B cell (primary cell): ENCODE data around the gene KIRREL3. TPM values are rescaled to one million over a fixed set of nuclear protein-coding genes. Genes with fewer than 3 reads are reported as not detected.

Source experiments
- ATAC-seq: fragments of 200-7000 bp; cut with Tn5 transposase; one replicate; pipeline ENCODE4 v1.10.0; 2021; ENCODE audit warnings: low read depth, mild to moderate bottlenecking, moderate number of reproducible peaks, moderate library complexity
- CTCF ChIA-PET: fragments of 350-600 bp; sonication (Branson Sonifier 250); formaldehyde crosslinking; loops from one replicate; lab custom pipeline; 2021; ENCODE audit warnings: antibody characterized with exemption, inconsistent platforms; lab: Charles Lee
- POLR2A ChIA-PET: fragments of 350-600 bp; sonication (Branson Sonifier 250); formaldehyde crosslinking; loops from one replicate; lab custom pipeline; 2021; ENCODE audit warnings: antibody characterized with exemption; lab: Charles Lee
- DNase-seq: peaks from one replicate; pipeline ENCODE4 v3.0.0; 2013
- H2AFZ ChIP-seq: 2 replicates; pipeline ENCODE4 v1.6.1; 2012; ENCODE audit warnings: mild to moderate bottlenecking, low read depth, low read length; ENCODE audit not compliant: insufficient read depth, poor library complexity, severe bottlenecking
- H3K27ac ChIP-seq, 2 donors: 1 replicate in 1 of 2; 2 replicates in 1 of 2; pipeline ENCODE4 v1.5.1; 2012 to 2013; ENCODE audit warnings: low read length in 2 of 2, mild to moderate bottlenecking in 2 of 2, moderate library complexity in 1 of 2
- H3K27me3 ChIP-seq, 4 experiments: fragments of 200-600 bp in 1 of 4; sonication (generic) in 1 of 4; replicated peaks in 1 of 4; 1 replicate in 2 of 4; 2 replicates in 2 of 4; pipeline versions ENCODE4 v1.6.1 to v1.7.0; 2013 to 2016; ENCODE audit warnings: low read length in 3 of 4, mild to moderate bottlenecking in 2 of 4, mixed read lengths in 1 of 4, moderate library complexity in 1 of 4; ENCODE audit not compliant: insufficient read depth in 4 of 4, control insufficient read depth in 3 of 4; ENCODE audit errors: control extremely low read depth in 1 of 4
- H3K36me3 ChIP-seq, 2 experiments: replicated peaks in 1 of 2; 1 replicate in 1 of 2; 2 replicates in 1 of 2; pipeline versions ENCODE4 v1.6.1 to v1.7.1; 2013; ENCODE audit warnings: low read length in 1 of 2; ENCODE audit not compliant: insufficient read depth in 2 of 2, control insufficient read depth in 1 of 2; ENCODE audit errors: control extremely low read depth in 1 of 2, extremely low read depth in 1 of 2
- H3K4me1 ChIP-seq, 2 donors: fragments of 200-600 bp in 1 of 2; sonication (generic) in 1 of 2; 1 replicate in 1 of 2; 2 replicates in 1 of 2; pipeline versions ENCODE4 v1.5.1 to v1.6.1; 2013 to 2017; ENCODE audit warnings: low read length in 2 of 2; ENCODE audit not compliant: control insufficient read depth in 2 of 2, insufficient read depth in 2 of 2
- H3K4me2 ChIP-seq: replicated peaks from 2 replicates; pipeline ENCODE3; 2012; ENCODE audit warnings: mild to moderate bottlenecking, low read depth, low read length; ENCODE audit not compliant: poor library complexity, severe bottlenecking
- H3K4me3 ChIP-seq, 5 experiments: fragments of 200-600 bp in 1 of 5; sonication (generic) in 1 of 5; 1 replicate in 3 of 5; 2 replicates in 2 of 5; pipeline versions ENCODE4 v1.5.1 to v1.7.0; 2011 to 2016; ENCODE audit warnings: low read length in 4 of 5, mild to moderate bottlenecking in 4 of 5, low read depth in 2 of 5, control low read depth in 1 of 5, moderate library complexity in 1 of 5; ENCODE audit not compliant: insufficient read depth in 1 of 5; ENCODE audit errors: control extremely low read depth in 1 of 5, extremely low read depth in 1 of 5
- H3K79me2 ChIP-seq: fragments of 200-600 bp; sonication (generic); one replicate; pipeline ENCODE4 v1.6.0; 2016; ENCODE audit warnings: low read length; ENCODE audit not compliant: control insufficient read depth, insufficient read depth
- H3K9ac ChIP-seq: fragments of 200-600 bp; sonication (generic); 2 replicates; pipeline ENCODE4 v1.6.1; 2017; ENCODE audit warnings: mild to moderate bottlenecking, low read length, moderate library complexity
- H3K9me3 ChIP-seq, 3 donors: one replicate each; pipeline versions ENCODE4 v1.6.1 to v1.7.1; 2013; ENCODE audit warnings: low read length in 2 of 3; ENCODE audit not compliant: control insufficient read depth in 2 of 3, insufficient read depth in 1 of 3; ENCODE audit errors: control extremely low read depth in 1 of 3
- H4K20me1 ChIP-seq: 2 replicates; pipeline ENCODE4 v1.6.0; 2012; ENCODE audit warnings: mild to moderate bottlenecking, low read length; ENCODE audit not compliant: insufficient read depth, control insufficient read depth, poor library complexity, severe bottlenecking
- H3K27ac Mint-ChIP-seq: one replicate; pipeline ENCODE4 v1.8.0; 2021; ENCODE audit warnings: mixed read lengths
- H3K27me3 Mint-ChIP-seq: one replicate; pipeline ENCODE4 v1.8.0; 2021; ENCODE audit warnings: mixed read lengths
- H3K4me1 Mint-ChIP-seq: one replicate; pipeline ENCODE4 v1.8.0; 2021; ENCODE audit warnings: mixed read lengths
- H3K4me3 Mint-ChIP-seq: one replicate; pipeline ENCODE4 v1.8.0; 2021; ENCODE audit warnings: mixed read lengths
- H3K9me3 Mint-ChIP-seq: one replicate; pipeline ENCODE4 v1.8.0; 2022; ENCODE audit warnings: mixed read lengths; ENCODE audit not compliant: insufficient read depth
- EZH2 ChIP-seq: IDR thresholded peaks from 2 replicates; pipeline ENCODE4 v1.6.1; 2012; ENCODE audit warnings: borderline replicate concordance, low read depth, mild to moderate bottlenecking, moderate library complexity, low read length; ENCODE audit not compliant: insufficient read depth, poor library complexity, severe bottlenecking
- WGBS: methylation state at CpG from one replicate; pipeline ENCODE4 v1.1.5; 2013; ENCODE audit warnings: missing lambda C conversion rate; ENCODE audit not compliant: insufficient coverage; 5-methylcytosine and 5-hydroxymethylcytosine counted together
- intact Hi-C: fragments of 100-400 bp; cut with micrococcal nuclease; formaldehyde crosslinking; loops from one replicate; pipeline ENCODE4 v1.10.0; 2022
- polyA plus RNA-seq: library from polyadenylated mRNA; depleted of rRNA; stranded (reverse); fragments of >200 nt; gene quantifications from 2 replicates; pipeline ENCODE4 v1.2.3, GENCODE V29; 2012
- total RNA-seq, 2 donors: library from RNA; stranded (reverse); fragments of 120-200 nt in 1 of 2; gene quantifications; 1 replicate in 1 of 2; 2 replicates in 1 of 2; pipeline versions ENCODE4 v1.2.3 to v1.2.4, GENCODE V29; 2013 to 2022
- TF ChIP-seq, protein P1 (sequence below): fragments of 200-600 bp; IDR thresholded peaks from one replicate; pipeline ENCODE4 v1.8.0; 2022; ENCODE audit warnings: antibody characterized with exemption, mild to moderate bottlenecking

The KIRREL3 gene
- total and polyA plus RNA-seq, 2 donors (not counting 1 experiment from before 2014, with no cell fraction given): not detected

- H3K4me3 ChIP-seq: no peak overlapping the region
- Mint-ChIP-seq H3K27me3 (peaks cover 3% of the 10 kb centered on the region), H3K27ac (no peak overlapping the region), H3K4me3 (no peak overlapping the region), H3K4me1 (no peaks in the 10 kb centered on the region), H3K9me3 (no peaks in the 10 kb centered on the region)
- WGBS: 100% methylated on average over 1 of the region's 4 CpGs
- DNase-seq (no peak), ATAC-seq (no peak)
- no peaks in the 10 kb centered on the region for H3K79me2 ChIP-seq
- no peaks in the 10 kb centered on the region for H3K4me1 ChIP-seq
- H3K9ac ChIP-seq: no peak overlapping the region
- ChIA-PET POLR2A (no interaction called here), CTCF (no interaction called here)
- peaks cover 0 to 3% (median 0%) of the 10 kb centered on the region in 3 donors for H3K9me3 ChIP-seq
- TF ChIP-seq EZH2: no peak
- TF ChIP-seq, protein P1, sequence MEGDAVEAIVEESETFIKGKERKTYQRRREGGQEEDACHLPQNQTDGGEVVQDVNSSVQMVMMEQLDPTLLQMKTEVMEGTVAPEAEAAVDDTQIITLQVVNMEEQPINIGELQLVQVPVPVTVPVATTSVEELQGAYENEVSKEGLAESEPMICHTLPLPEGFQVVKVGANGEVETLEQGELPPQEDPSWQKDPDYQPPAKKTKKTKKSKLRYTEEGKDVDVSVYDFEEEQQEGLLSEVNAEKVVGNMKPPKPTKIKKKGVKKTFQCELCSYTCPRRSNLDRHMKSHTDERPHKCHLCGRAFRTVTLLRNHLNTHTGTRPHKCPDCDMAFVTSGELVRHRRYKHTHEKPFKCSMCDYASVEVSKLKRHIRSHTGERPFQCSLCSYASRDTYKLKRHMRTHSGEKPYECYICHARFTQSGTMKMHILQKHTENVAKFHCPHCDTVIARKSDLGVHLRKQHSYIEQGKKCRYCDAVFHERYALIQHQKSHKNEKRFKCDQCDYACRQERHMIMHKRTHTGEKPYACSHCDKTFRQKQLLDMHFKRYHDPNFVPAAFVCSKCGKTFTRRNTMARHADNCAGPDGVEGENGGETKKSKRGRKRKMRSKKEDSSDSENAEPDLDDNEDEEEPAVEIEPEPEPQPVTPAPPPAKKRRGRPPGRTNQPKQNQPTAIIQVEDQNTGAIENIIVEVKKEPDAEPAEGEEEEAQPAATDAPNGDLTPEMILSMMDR: no peak
- peaks cover 0 to 2% (median 0%) of the 10 kb centered on the region in 4 experiments for H3K27me3 ChIP-seq
- no peak overlapping the region for H3K4me2 ChIP-seq
- no peaks in the 10 kb centered on the region for H4K20me1 ChIP-seq
- no peak overlapping the region for H3K27ac ChIP-seq
- intact Hi-C loops: no loop called here
- H2AFZ ChIP-seq: no peak overlapping the region
- H3K36me3 ChIP-seq: no peaks in the 10 kb centered on the region
These were observed 320.4 kb downstream of the KIRREL3 start for GRCh38 chr11:126680131-126680530.

DNA sequence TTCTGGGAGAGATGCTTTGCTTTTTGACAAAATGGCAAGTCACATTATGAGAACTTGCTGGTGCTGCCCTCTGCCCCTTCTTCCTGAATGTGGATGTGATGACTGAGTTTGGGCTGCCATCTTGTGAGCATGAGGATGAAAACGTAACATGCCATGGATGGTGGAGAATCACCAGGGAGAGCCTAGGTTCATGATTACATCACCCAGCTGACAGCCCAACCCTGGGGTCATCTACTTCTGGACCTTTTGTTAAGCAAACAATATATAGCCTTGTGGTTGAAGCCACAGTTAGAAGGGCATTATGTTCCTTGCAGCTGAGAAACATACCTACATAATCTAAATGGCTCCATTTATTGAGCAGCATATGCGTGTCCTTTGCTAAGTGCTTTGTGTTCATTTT is 321.5 kb downstream of the KIRREL3 start:
- Histone ChIP-seq H3K4me3 (no peak overlapping the region), H3K9ac (no peak overlapping the region), H3K27me3 (peaks cover 0 to 1% (median 0%) of the 10 kb centered on the region in 4 experiments), H2AFZ (no peak overlapping the region), H3K4me2 (no peak overlapping the region), H3K27ac (no peak overlapping the region), H3K9me3 (peaks cover 0 to 3% (median 0%) of the 10 kb centered on the region in 3 donors), H3K4me1 (no peaks in the 10 kb centered on the region), H3K36me3 (no peaks in the 10 kb centered on the region), H4K20me1 (no peaks in the 10 kb centered on the region), H3K79me2 (no peaks in the 10 kb centered on the region)
- H3K27ac Mint-ChIP-seq: no peak overlapping the region
- ATAC-seq (no peak), DNase-seq (no peak)
- H3K4me1 Mint-ChIP-seq: no peaks in the 10 kb centered on the region
- POLR2A ChIA-PET: no interaction called here
- H3K9me3 Mint-ChIP-seq: no peaks in the 10 kb centered on the region
- CTCF ChIA-PET: interaction anchor here (1.1 kb wide), 1 partner anchor 198 kb away, joined by 5 read pairs; no protein-coding TSS in a partner anchor
- no peak overlapping the region for H3K4me3 Mint-ChIP-seq
- peaks cover 6% of the 10 kb centered on the region for H3K27me3 Mint-ChIP-seq
- WGBS: no CpG with 5 or more reads among the region's 2 CpGs
- TF ChIP-seq EZH2: no peak
- TF ChIP-seq, protein P1: no peak
- intact Hi-C loops: no loop called here
